Colonic mucosa (tissue), 4 donors: ENCODE data around the gene KLRK1. TPM values are rescaled to one million over a fixed set of nuclear protein-coding genes. Genes with fewer than 3 reads are reported as not detected.

Experiments used
- DNase-seq: peaks from one replicate; pipeline ENCODE4 v3.0.0-alpha.2; 2020
- H3K27ac ChIP-seq: fragments of 200-600 bp; one replicate; pipeline ENCODE4 v1.8.0; 2021
- H3K27me3 ChIP-seq: fragments of 200-600 bp; one replicate; pipeline ENCODE4 v1.8.0; 2021
- H3K36me3 ChIP-seq: fragments of 200-600 bp; one replicate; pipeline ENCODE4 v1.8.0; 2021
- H3K4me1 ChIP-seq: fragments of 200-600 bp; one replicate; pipeline ENCODE4 v1.8.0; 2021; ENCODE audit warnings: mild to moderate bottlenecking
- H3K4me3 ChIP-seq: fragments of 200-600 bp; one replicate; pipeline ENCODE4 v1.8.0; 2021
- H3K9ac ChIP-seq, 2 donors: one replicate each; pipeline ENCODE4 v1.7.0; 2013; ENCODE audit warnings: control low read depth in 2 of 2, low read depth in 2 of 2, low read length in 2 of 2
- H3K9me3 ChIP-seq: fragments of 200-600 bp; one replicate; pipeline ENCODE4 v1.8.0; 2021
- CTCF ChIP-seq: fragments of 200-600 bp; IDR thresholded peaks from one replicate; pipeline ENCODE4 v1.8.0; 2022; ENCODE audit warnings: antibody characterized with exemption, mild to moderate bottlenecking
- intact Hi-C: fragments of 100-400 bp; cut with DNase I; formaldehyde crosslinking; loops from one replicate; pipeline ENCODE4 v1.14.1; 2022
- total RNA-seq, 2 donors: library from RNA; stranded (reverse); fragmentation: NEBNext Ultra II Directional in 1 of 2; extraction: Animal tissue kit (Norgen Biotek cat#: 25700) in 1 of 2; gene quantifications; one replicate each; pipeline ENCODE4 v1.2.1, GENCODE V29; 2021
- donor health status: healthy.
- donor health status: DM: no; HTN: no; CAD: no.
- donor health status: DM: no; HTN: no; CAD: no.

KLRK1 gene
- total RNA-seq, 2 donors from 2014 or later, result 1.1 to 1.6 TPM

- intact Hi-C loops, result no loop called here
- H3K36me3 ChIP-seq, result no peaks in the 10 kb centered on the region
Measured at GRCh38 chr12:10362828-10363657, 26.8 kb downstream of the KLRK1 start.

GRCh38 chr12:10362325-10362724 is 27.5 kb downstream of the KLRK1 start:
- H3K27ac ChIP-seq, result peak overlapping the region; percentile 85
- H3K27me3 ChIP-seq, result no peaks in the 10 kb centered on the region
- peaks cover 6% of the 10 kb centered on the region for H3K4me1 ChIP-seq
- H3K36me3 ChIP-seq, result no peaks in the 10 kb centered on the region
- no peak for DNase-seq
- no peak overlapping the region for H3K9ac ChIP-seq
- no peak overlapping the region for H3K4me3 ChIP-seq
- intact Hi-C loops, result no loop called here
- H3K9me3 ChIP-seq, result no peaks in the 10 kb centered on the region
- no peak for TF ChIP-seq CTCF

More at GRCh38 chr12:10362828-10363657, 26.8 kb downstream of the KLRK1 start:
- DNase-seq, result no peak
- no peaks in the 10 kb centered on the region for H3K27me3 ChIP-seq
- no peaks in the 10 kb centered on the region for H3K9me3 ChIP-seq
- H3K9ac ChIP-seq, result peak overlapping the region in 1 of 2 donors; percentile 84
- peak overlapping the region; percentile 85 for H3K27ac ChIP-seq
- H3K4me3 ChIP-seq, result no peak overlapping the region
- TF ChIP-seq CTCF, result no peak
- peaks cover 6% of the 10 kb centered on the region for H3K4me1 ChIP-seq

DNA sequence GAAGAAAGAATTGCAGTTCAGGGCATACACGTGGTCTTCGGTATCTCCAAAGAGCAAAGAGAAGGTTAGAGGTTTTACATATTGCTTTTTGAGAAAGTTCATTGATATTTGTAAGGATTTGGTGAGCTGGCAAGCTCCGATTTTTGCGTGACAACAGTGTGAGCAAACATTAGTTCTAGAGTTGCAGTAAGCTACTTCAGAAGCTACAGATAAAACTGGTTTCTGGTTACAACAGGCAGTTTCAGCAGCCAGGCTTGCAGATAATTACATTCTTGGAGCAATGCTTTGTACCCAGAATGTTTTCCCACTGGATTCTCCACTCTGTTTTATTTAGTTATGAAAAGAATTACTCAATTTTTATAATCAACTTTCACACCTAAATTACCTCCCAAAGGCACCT is 28.2 kb downstream of the KLRK1 start:
- Histone ChIP-seq H3K27me3 (no peaks in the 10 kb centered on the region), H3K4me3 (no peak overlapping the region), H3K27ac (no peak overlapping the region), H3K4me1 (peaks cover 6% of the 10 kb centered on the region), H3K9ac (no peak overlapping the region), H3K36me3 (no peaks in the 10 kb centered on the region), H3K9me3 (no peaks in the 10 kb centered on the region)
- DNase-seq, result no peak
- intact Hi-C loops, result no loop called here
- TF ChIP-seq CTCF, result no peak

- no peak overlapping the region for H3K9ac ChIP-seq
- TF ChIP-seq CTCF, result no peak
- no peak overlapping the region for H3K27ac ChIP-seq
- H3K27me3 ChIP-seq, result no peaks in the 10 kb centered on the region
- H3K4me3 ChIP-seq, result no peak overlapping the region
- DNase-seq, result no peak
- intact Hi-C loops, result no loop called here
- no peaks in the 10 kb centered on the region for H3K36me3 ChIP-seq
- peaks cover 6% of the 10 kb centered on the region for H3K4me1 ChIP-seq
- no peaks in the 10 kb centered on the region for H3K9me3 ChIP-seq
Measured at GRCh38 chr12:10361084-10361483, 28.8 kb downstream of the KLRK1 start.

GRCh38 chr12:10358969-10359368 is 30.9 kb downstream of the KLRK1 start:
- TF ChIP-seq CTCF, result no peak
- Histone ChIP-seq H3K27ac (no peak overlapping the region), H3K9ac (no peak overlapping the region), H3K4me3 (no peak overlapping the region), H3K4me1 (peaks cover 6% of the 10 kb centered on the region), H3K9me3 (no peaks in the 10 kb centered on the region), H3K27me3 (no peaks in the 10 kb centered on the region), H3K36me3 (no peaks in the 10 kb centered on the region)
- intact Hi-C loops, result no loop called here
- no peak for DNase-seq
